ENCODE data around the gene S100A7A. TPM values are rescaled to one million over a fixed set of nuclear protein-coding genes. Genes with fewer than 3 reads are reported as not detected.

The S100A7A gene
- polyA plus RNA-seq, 3 donors: not detected

DNA sequence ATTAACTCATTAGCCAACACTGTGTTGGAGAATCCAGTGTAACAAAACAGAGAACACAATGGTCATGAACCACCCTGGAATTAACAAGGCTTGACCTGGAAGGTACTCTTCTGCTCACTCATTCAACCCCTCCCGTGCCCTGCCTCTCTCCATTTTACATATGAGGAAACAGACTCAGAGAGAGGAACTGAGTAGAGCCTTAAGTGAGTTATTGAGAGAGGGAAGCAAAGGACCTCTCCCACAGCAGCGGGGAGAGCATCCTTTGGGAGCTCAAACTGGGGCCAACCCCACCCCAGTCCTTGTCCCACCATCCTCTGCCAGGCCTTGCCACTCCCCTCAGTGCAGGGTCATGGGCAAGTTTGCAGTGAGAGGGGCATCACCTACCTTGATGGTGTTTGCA, 42.2 kb upstream of the S100A7A start:
- Mint-ChIP-seq H3K27me3 (ENCODE audit: low read depth in 3 of 3) (no peaks in the 10 kb centered on the region), H3K4me1 (peaks cover 97% of the 10 kb centered on the region), H3K4me3 (peak overlapping the region; percentile 47 to 88), H3K36me3 (peaks cover 19% of the 10 kb centered on the region in 2 donors), H3K9me3 (peaks cover 0 to 6% (median 1%) of the 10 kb centered on the region in 7 donors), H3K27ac (peak overlapping the region; percentile 91 to 98 (median 97))
- WGBS (ENCODE audit: insufficient coverage): no CpG with 5 or more reads among the region's 2 CpGs
- peak in 2 of 3 donors; percentile 77 to 79 for DNase-seq
- TF ChIP-seq, protein P1, sequence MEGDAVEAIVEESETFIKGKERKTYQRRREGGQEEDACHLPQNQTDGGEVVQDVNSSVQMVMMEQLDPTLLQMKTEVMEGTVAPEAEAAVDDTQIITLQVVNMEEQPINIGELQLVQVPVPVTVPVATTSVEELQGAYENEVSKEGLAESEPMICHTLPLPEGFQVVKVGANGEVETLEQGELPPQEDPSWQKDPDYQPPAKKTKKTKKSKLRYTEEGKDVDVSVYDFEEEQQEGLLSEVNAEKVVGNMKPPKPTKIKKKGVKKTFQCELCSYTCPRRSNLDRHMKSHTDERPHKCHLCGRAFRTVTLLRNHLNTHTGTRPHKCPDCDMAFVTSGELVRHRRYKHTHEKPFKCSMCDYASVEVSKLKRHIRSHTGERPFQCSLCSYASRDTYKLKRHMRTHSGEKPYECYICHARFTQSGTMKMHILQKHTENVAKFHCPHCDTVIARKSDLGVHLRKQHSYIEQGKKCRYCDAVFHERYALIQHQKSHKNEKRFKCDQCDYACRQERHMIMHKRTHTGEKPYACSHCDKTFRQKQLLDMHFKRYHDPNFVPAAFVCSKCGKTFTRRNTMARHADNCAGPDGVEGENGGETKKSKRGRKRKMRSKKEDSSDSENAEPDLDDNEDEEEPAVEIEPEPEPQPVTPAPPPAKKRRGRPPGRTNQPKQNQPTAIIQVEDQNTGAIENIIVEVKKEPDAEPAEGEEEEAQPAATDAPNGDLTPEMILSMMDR (IDR thresholded peaks at IDR 0.05): no peak
- no peaks in the 10 kb centered on the region for H3K27me3 ChIP-seq (ENCODE audit: control insufficient read depth in 2 of 2, insufficient read depth in 2 of 2, low read length in 2 of 2)
- peaks cover 98 to 100% of the 10 kb centered on the region in 2 donors for H3K4me1 ChIP-seq (ENCODE audit: control insufficient read depth in 1 of 2, insufficient read depth in 2 of 2, low read length in 2 of 2)
- peaks cover 58% of the 10 kb centered on the region for H3K79me2 ChIP-seq (ENCODE audit: insufficient read depth, low read length)
- H3K36me3 ChIP-seq (replicated peaks in 1 of 2; ENCODE audit: control insufficient read depth in 1 of 2, insufficient read depth in 2 of 2, low read length in 2 of 2): no peaks in the 10 kb centered on the region
- H3K9me3 ChIP-seq (replicated peaks in 1 of 2; ENCODE audit: control insufficient read depth in 1 of 2, insufficient read depth in 1 of 2, low read length in 2 of 2): no peaks in the 10 kb centered on the region
- H3K9ac ChIP-seq (ENCODE audit: insufficient read depth, low read length, poor library complexity, severe bottlenecking): peak overlapping the region; percentile 48
- peak overlapping the region; percentile 83 for H3K4me2 ChIP-seq (replicated peaks; ENCODE audit: extremely low read depth, low read length, poor library complexity, severe bottlenecking)
- H4K20me1 ChIP-seq (ENCODE audit: insufficient read depth, low read length): no peaks in the 10 kb centered on the region
- peak overlapping the region; percentile 58 to 89 for H3K27ac ChIP-seq (ENCODE audit: low read depth in 1 of 2, low read length in 2 of 2)
- no peak overlapping the region for H2AFZ ChIP-seq (ENCODE audit: insufficient read depth, low read depth, low read length, poor library complexity, severe bottlenecking)
- intact Hi-C loops (cut with micrococcal nuclease): loop anchor here in 1 of 2 donors (1.0 kb wide), 1 partner anchor 9 kb away; no protein-coding TSS in a partner anchor
- peak overlapping the region; percentile 19 to 75 (median 19) for H3K4me3 ChIP-seq (replicated peaks in 1 of 3; ENCODE audit: low read depth in 2 of 3, low read length in 3 of 3)

DNA sequence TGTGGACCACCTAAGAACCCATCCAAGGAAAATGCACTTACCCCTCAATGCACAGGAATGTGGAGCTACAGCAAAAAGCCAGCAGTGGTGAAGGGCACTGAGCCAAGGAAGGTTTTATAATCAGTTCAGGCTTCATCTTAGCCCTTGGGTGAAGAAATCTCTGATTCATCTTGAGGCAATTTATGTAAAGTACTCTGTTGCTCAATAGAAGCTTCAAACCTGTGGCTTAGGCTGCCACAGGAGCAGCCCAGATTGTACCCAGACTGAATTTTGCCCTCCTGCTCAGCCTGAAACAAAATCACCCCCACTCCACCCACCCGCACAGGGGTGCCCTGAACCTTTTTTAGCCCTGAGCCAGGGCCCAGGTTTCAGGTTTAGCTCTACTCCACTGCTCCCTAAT, 40.8 kb upstream of the S100A7A start, which contains the start of gene S100A12:
Gene S100A12 (minus strand): TSS at position 111 of the 400 bp plus-strand sequence. CDS start 1,029 bp downstream, outside the sequence.
- peaks cover 45% of the 10 kb centered on the region for H3K79me2 ChIP-seq (ENCODE audit: insufficient read depth, low read length)
- peak within 1 kb of the TSS; percentile 91 to 98 (median 97) for H3K27ac Mint-ChIP-seq
- peaks cover 0 to 4% of the 10 kb centered on the region in 2 donors for H3K9me3 ChIP-seq (replicated peaks in 1 of 2; ENCODE audit: control insufficient read depth in 1 of 2, insufficient read depth in 1 of 2, low read length in 2 of 2)
- peak within 1 kb of the TSS; percentile 83 for H3K4me2 ChIP-seq (replicated peaks; ENCODE audit: extremely low read depth, low read length, poor library complexity, severe bottlenecking)
- intact Hi-C loops (cut with micrococcal nuclease): no loop called here
- no CpG with 5 or more reads among the region's 1 CpG for WGBS (ENCODE audit: insufficient coverage)
- no peaks in the 10 kb centered on the region for H3K27me3 ChIP-seq (ENCODE audit: control insufficient read depth in 2 of 2, insufficient read depth in 2 of 2, low read length in 2 of 2)
- peak within 1 kb of the TSS; percentile 19 to 75 (median 46) for H3K4me3 ChIP-seq (replicated peaks in 1 of 3; ENCODE audit: low read depth in 2 of 3, low read length in 3 of 3)
- no peaks in the 10 kb centered on the region for H3K27me3 Mint-ChIP-seq (ENCODE audit: low read depth in 3 of 3)
- peak within 1 kb of the TSS; percentile 58 to 89 for H3K27ac ChIP-seq (ENCODE audit: low read depth in 1 of 2, low read length in 2 of 2)
- H2AFZ ChIP-seq (ENCODE audit: insufficient read depth, low read depth, low read length, poor library complexity, severe bottlenecking): peak within 1 kb of the TSS; percentile 38
- peak within 1 kb of the TSS; percentile 48 for H3K9ac ChIP-seq (ENCODE audit: insufficient read depth, low read length, poor library complexity, severe bottlenecking)
- peaks cover 19 to 22% of the 10 kb centered on the region in 2 donors for H3K36me3 Mint-ChIP-seq
- H4K20me1 ChIP-seq (ENCODE audit: insufficient read depth, low read length): no peaks in the 10 kb centered on the region
- no peaks in the 10 kb centered on the region for H3K36me3 ChIP-seq (replicated peaks in 1 of 2; ENCODE audit: control insufficient read depth in 1 of 2, insufficient read depth in 2 of 2, low read length in 2 of 2)
- peaks cover 0 to 6% (median 0%) of the 10 kb centered on the region in 7 donors for H3K9me3 Mint-ChIP-seq
- TF ChIP-seq, protein P1 (IDR thresholded peaks at IDR 0.05): no peak
- DNase-seq: peak; percentile 73 to 97 (median 90)
- peaks cover 88% of the 10 kb centered on the region for H3K4me1 Mint-ChIP-seq
- peak within 1 kb of the TSS; percentile 73 to 88 for H3K4me3 Mint-ChIP-seq
- H3K4me1 ChIP-seq (ENCODE audit: control insufficient read depth in 1 of 2, insufficient read depth in 2 of 2, low read length in 2 of 2): peaks cover 88 to 93% of the 10 kb centered on the region in 2 donors

All from CD14-positive monocyte (primary cell).